Stimulated activated CD4-positive, alpha-beta T cell treated with anti-CD3 and anti-CD28 coated beads, Interleukin-4, amount 100 ng/mL, for 1 hour (primary cell): ENCODE data around the gene C12orf75.
"Not testable (repeated sequence)": the region's sequence is repeated elsewhere in the genome, so short reads cannot be mapped to it uniquely, and the experiment has no call there.

Experiments
- DNase-seq: peaks from one replicate; pipeline ENCODE4 v3.0.0-alpha.2; 2020

The C12orf75 gene

DNA sequence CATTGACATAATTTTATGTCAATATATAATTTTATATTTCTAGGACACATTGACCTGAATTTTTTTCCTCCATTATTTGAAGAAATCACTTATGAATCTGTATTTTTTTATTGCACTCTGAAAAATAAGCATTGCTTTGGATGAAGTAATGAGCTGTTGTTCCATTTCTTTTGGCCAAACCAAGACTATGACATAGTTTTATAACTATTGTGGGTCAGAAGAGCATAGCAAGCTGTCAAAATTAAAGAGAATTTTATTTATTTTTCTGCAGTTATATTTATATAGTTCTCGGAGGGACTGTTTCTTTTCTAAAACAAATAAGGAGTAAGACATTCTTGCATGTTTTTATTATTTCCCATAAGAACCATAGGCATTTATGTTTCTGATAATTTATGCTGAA is 8.5 kb downstream of the C12orf75 start:
- no peak for DNase-seq

DNA sequence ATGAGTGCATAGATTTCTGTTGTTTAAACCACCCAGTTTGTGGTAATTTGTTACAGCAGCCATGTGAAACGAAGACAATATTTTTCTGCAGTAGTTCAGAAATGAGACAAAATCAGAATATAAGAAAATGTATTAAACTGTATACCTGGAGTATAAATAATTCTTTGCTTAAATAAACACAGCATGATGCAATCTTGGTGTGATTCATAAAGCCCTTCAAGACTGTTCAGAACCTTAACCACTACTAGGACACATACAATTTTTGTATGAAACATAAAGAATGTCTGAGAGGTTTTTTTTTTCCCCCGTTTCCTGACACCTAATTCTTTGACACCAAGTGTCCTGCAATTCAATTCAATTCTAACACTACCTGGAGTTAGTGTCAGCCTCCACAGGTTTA is 10.5 kb downstream of the C12orf75 start:
- DNase-seq, result no peak

DNA sequence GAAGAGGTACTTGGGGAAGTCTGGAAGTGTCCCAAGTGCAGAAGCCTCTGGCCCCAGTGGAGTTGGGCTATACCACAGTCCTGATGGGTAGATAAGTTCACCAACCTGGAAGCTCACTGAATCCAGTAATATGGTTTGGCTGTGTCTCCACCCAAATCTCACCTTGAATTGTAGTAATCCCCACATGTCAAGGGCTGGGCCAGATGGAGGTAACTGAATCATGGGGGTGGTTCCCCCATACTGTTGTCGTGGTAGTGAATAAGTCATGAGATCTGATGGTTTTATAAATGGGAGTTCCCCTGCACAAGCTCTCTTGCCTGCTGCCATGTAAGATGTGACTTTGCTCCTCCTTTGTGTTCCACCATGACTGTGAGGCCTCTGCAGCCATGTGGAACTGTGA is 11.1 kb downstream of the C12orf75 start:
- not testable (repeated sequence) for DNase-seq

DNA sequence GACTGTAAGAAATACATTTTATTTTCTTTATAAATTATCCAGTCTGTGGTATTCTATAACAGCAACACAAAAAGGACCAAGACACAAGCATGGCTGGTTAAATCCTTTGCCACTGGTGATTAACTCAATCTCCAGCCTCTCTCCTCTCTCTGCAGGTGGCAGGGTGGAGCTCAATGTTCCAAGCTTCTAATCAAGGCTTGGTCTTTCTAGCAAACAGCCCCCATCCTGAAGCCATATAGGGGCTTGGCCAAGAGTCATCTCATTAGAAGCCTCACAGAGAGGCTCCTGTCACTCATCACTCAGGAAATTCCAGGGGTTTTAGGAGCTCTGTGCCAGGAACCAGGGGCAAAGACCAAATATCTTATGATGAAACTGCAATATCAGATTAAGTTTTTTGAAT is 12.0 kb downstream of the C12orf75 start:
- no peak for DNase-seq

DNA sequence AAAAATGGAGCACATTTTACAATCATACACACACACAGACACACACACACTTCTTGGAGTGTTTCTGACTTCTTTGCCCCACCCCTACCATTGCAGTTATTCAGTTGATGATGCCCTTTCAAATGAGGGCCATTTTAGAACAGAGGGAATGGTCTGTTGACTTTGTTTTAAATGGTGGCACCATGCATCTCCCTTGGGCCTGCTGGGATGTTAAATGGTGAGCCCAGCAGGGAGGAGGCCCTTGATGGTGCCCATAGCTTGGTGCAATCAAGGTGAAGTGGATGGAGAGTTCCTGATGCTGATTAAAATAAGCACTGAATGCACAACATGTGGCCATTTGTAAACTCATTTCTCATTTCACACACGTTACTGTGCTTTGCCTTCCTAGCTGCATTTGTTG is 13.3 kb downstream of the C12orf75 start:
- no peak for DNase-seq

DNA sequence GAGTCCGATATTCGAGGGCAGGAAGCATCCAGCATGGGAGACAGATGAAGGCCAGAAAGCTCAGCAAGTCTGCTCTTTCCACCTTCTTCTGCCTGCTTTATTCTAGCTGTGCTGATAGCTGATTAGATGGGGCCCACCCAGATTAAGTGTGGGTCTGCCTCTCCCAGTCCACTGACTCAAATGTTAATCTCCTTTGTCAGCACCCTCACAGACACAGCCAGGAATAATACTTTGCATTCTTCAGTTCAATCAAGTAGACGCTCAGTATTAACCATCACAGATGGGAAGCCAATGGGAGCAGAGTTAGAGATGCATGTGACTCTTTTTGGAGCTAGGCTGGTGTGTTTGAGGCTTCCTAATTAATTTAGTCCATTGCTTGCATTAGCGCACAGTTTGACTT is 17.0 kb downstream of the C12orf75 start:
- DNase-seq, result no peak

DNA sequence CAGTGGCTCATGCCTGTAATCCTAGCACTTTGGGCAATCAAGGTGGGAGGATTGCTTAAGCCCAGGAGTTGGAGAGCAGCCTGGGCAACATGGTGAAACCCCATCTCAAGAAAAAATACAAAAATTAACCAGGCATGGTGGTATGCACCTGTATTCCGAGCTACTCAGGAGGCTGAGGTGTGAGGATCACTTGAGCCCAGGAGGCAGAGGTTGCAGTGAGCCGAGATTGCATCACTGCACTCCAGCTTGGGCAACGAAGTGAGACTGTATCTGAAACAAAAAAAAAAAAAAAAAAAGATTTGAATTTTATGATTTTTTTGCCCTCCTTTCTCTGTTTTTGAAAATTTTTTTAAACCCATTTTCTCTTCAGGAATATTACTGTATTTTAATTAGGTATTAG is 17.7 kb downstream of the C12orf75 start:
- DNase-seq, result no peak

DNA sequence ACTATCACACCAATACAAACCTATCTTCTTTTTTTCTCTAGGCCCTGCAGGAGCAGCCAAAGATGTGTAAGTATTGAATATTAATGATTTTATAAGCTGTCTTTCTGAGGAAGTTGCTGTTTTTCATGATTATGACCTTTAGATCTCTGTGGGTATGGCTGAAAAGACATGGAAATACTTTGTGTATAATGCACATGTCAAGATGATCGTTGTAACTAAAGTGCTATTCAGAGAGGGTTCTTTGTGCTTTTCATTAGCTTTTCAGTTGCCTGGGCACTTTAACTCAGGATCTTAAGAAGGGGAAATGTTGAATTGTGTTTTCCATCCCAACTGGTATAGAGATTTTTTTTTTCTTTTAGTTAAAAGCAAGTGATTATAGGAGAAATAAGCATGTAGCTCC is 18.1 kb downstream of the C12orf75 start:
- DNase-seq, result no peak

DNA sequence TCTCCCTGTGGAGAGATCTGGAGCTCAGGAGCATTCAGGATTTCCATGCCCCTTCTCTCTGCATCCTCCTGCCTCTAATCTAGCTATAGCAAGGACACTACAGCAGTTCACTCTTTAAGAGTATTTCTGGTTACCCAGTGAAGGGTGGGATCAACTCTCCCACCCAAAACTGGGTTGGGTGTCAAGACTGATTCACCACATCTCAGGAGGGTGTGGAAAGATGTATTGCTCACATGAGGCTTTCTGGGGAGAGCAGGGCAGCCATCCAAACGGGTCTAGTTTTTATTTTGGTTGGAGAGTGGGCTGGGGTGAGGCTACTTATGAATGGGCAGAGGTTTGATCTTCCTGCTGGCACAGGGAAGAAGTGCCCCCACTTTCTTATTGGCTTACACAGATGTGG is 18.6 kb downstream of the C12orf75 start:
- no peak for DNase-seq

DNA sequence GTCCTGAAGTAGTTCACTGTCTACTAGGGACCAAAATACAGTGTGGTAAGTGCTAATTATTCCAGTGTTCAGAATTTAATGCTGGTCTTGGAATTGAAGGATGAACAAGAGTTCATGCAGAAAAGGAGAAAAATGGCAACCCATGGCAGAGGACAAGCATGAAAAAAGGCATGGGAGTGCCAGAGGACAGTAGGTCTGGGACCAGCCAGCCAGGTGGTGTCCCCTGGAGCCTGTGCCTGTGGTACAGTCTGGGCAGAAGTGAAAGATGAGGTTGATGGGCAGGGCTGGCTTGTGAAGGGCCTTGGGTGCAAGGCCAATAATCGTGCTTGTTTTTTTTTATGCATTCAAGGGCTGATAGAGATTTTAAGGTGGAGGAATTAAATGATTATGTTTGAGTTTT is 21.0 kb downstream of the C12orf75 start:
- DNase-seq, result no peak

DNA sequence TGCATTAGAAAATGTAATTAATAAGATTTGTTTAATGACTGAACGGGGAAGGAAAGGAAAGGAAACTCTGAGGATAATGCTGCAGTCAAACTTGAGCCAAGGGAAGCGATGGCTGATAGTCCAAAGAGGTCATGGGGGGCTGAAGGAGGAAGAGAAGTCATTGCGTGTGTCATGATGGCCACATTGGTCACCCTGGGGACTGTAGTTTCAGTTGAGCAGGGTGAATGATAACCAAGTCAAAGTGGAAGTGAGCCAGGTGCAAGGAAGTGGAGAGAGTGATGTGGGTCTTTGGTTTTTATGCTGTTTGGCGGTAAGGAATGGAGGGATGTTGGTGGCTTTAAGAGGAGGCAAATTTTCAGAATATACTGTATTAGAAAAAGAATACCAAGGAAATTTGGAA is 21.6 kb downstream of the C12orf75 start:
- no peak for DNase-seq

DNA sequence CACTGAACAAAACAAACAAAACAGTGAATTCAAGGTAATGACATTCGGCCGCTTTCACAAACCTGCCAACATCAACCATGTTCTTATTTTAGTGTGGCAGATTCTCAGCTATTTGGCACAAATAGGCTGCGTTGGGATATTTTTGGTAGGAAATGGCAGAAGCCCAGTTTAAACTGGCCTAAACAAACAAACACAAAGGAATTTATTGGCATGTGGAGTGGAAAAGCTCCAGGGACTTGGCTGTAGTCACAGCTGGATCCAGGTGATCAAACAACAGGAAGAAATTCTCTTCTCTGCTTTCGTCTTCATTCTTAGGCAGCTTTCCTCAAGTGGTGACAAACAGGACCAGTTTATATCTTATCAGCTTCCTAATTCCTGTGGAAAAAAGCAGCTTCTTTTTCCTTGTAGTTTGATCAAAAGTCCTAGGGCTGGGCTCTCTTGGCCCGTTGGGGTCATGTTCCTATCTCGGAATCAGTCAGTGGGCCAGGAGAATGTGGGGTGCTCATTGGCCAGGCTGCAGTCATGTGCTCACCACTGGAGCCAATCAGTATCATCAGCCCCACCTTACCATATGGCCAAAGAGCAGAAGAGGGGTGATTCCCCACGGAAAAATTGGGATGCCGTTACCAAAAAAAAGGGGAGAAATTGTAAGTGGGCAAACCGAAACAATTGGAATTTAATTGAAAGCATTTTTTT is 22.6 kb downstream of the C12orf75 start:
- DNase-seq, result no peak

DNA sequence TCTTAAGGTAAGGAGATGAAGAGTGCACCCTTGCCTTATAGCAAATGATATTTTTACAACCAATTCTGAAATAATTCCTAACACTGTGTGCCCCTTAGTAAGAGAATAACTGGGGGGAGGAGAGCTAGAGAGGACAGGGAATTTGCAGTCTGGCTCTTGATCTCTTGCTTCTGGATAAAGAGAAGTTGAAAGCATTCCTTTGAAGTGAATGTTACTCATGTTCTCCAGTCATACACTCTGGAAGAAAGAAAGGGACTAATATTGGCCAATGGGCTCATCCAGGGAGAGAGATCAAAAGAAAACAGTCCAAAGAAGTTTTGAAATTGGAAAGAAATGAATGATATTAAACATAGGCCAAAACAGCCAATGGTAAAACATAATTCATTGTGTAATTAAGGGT is 25.3 kb downstream of the C12orf75 start:
- DNase-seq, result no peak

DNA sequence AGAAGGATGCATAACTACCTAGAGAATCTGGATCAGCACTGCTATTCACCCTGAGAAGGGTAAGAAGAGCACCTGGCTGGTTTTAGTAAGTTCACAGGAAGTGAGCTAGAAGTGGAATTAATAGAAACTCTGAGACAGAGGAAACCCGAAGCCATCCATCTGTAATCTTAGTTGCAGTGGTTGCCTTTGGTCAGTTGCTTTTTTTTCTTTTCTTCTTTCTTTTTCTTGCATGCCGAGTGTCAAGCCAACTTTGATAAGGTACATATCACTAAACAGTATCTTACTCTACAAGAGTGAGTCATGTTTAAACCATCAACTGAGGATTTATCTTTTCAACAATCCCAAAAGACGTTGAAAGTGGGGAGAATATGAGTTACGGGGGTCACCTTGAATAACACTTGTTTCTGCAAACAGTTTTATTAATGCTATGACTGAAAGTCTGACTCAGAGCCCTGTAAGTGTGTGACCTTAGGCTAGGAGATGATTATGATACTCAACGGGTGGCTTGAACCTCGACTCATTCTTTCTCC is 26.7 kb downstream of the C12orf75 start:
- no peak for DNase-seq

DNA sequence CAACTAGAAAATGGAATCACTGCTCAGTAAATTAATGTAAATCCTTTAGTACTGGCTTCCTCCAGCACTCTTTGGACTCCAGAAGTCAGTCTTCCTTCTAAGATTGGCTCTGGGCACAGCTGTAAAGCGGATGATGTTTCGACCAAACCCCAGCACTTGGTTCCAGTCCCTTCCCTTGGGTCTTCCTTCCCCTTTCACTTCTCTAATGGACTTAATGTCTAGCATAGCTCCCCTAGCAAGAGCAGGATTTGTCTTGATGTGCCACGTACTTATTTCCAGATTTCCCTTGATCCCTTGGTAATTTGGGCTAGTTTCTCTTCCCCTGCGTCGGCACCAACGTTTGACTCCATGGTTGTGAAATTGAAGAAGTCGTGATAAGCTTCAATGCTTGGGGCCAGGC is 28.3 kb downstream of the C12orf75 start:
- no peak for DNase-seq

DNA sequence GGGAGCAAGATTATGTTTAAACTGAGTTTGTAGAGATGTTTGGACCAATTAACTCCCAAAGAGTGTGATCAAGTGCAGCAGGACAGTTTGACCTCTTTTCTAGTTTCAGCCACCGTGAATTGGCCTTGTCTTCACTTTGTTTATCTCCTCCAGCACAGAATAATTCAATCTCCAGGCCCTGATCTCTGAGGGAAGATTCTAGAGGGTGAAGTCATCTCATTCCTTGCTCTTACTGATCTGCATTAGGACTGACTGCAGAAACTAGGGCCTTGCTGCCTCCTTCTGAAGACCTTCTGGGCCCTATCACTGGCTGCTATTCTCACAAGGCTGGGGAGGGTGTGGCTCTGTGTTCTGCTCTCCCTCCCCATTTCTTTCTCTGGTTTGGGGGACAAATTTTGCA is 29.4 kb downstream of the C12orf75 start:
- no peak for DNase-seq

DNA sequence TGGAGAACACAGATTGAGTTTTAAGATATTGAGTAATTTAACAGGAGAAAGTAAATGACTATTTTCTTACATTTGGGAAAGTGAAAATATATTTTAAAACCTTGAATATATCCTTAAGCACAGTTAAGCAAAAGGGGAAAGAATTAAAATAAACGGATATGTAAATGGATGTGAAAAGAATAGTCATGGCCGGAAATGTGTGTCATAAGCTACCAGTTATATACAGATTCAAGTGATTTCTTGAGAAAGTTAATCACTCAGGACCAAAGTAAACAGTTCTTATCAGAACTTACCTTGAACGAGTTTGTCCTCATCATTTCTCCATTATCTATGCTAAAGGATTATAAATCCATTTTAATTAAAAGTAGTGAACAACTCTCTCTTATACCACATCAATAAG is 33.4 kb downstream of the C12orf75 start:
- DNase-seq, result no peak

DNA sequence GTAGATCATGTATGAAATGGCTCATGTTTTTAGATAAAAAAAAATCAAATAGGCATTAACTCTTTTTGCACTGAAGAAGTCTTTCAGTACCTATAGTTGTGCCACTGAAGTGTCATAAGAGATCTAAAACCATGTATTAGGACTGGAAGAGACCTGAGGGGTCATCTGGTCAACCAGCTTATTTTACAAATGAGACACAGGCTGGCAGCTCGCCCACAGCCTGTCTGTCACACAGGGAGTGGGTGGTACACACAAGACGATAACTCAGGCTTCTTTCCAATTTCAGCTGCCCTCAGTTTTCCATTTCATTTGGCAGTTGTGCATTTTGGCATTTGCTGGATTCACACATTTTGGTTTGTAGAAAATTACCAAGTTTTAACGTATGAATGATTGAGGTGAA is 34.7 kb downstream of the C12orf75 start:
- no peak for DNase-seq

DNA sequence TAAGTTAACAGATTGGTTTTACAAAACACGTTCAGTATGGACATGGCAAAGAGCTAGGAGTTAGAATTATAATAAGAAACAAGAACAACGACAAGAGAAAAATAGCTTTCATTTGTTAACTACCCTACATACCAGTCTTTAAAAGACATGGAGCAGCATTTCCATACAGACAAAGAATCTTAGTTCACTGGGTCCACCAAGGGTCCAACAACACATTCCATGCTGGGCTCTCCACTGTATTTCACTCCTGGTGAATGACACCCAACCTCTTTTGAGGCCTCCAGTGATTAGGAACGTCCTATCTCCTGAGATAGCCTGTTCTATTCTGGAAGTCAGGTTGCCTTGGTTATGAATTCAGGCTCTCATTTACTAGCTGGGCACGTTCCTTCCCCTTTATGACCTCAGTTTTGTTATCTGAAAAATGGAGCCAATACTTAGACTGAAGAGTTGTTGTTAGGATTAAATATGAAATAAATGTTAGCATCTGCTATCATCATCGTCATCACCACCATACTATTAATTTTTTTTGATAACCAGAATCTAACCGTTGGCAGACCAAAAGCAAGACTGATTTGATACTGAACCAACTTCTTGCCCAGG is 37.7 kb downstream of the C12orf75 start:
- DNase-seq, result no peak

DNA sequence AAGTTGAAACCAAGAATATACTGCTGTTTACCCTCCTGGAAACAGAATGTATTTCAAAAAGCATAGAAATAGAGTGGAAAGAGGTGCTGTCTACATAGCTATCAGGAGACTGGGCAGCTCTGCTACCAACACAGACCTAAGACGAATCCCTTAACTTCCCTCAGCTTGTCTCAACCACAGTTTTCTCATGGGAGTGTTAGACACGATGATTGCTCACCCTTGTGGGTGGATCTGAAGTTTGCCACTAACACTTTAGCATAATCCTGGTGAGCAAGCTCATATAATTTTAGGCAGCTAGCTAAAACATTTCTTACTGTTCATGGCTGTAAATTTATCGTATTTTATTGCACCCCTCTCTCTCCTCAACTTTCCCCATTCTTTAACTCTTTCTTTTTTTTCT is 38.5 kb downstream of the C12orf75 start:
- DNase-seq, result no peak

DNA sequence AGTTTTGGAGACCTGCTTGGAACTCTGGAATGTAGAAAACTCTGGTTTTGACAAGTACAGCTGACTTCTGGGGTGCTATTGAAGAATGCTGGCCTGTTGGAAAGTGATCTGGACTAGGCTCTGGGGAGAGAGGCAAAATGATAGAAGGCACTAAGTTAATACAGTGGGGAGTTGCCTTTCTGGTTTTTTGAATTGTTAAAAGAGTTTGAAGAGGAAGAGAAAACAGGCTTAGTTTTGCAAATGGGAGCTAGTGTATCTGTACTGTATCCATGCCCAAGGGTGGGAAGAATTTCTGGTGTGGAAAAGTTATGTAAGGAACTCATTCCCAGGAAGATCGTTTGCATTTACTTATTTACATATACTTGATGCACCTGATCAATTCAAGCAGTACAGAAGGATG is 43.8 kb downstream of the C12orf75 start:
- DNase-seq, result no peak

DNA sequence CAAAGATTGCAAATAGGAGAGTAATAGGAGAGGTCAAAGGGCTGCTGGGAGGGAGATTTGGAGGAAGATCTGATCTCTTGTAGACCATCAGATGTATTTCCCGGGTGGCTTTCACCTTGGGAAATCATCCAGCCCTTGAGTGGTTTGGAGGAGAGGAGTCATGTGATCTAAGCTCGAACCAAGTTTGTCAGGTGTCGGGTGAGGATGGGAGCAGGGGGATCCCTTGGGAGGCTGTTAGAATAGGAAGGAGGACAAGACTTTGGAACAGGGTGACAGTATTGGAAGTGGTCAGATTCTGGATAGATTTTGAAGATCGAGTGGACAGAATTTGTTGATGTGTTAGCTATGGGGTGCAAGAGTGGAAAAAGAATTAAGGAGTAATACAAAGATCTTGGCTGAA is 46.6 kb downstream of the C12orf75 start:
- DNase-seq, result no peak

DNA sequence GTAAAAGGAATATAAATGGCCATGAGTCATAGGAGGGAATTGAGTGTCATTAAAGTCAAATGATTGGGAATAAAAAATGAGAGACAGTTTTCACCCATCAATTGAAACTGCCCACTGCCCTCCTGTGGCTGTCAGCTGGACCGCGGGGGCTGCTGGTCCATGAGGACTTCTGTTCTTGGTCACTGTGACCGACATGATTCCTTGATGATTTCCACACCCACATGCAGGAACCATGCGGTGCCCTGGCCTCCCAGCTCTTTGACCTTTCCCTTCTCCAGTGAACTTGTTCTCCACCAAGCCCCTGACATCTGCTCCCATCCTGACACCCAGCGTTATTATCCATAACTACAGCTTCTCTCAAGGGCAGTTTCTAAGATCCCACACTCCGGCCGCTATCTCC is 48.4 kb downstream of the C12orf75 start:
- no peak for DNase-seq

DNA sequence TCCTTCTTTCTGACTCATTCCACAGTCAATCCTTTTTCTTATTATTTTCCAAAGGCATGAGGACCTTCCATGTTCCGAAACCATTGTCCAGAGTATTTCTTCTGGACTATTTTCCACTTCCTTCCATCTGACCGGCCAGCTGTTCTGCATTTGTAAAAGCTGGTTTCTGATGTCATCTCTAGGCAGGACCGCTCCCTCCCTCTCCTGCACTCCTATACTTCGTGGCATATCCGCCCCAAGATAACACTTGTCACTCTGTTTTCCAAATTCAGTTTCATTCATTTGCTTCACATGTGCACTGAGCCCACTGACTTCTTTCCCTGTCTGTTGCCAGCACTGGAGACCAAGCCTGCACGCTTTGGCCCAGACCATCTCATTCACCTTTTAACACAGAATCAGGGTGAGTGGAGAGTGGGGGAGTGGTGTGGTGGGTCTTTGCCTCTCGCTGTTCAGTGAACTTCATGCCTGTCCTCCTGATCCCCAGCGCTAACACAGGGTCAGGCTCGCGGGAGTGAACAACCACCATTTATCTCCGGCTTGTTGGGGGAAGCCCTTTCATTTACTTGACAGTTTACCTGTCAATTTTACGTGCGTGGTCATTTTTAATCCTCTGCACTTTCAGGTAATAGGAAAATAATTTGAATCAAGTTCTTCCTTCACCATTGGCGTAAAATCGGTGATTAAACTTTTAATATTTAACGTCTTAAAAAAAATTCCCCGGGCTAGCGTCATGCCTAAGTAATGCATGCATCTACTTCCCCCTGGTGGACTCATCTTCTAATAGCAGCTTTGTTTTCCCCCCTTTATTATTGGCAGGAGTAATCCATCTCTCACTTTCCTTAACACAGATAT is 52.5 kb downstream of the C12orf75 start:
- DNase-seq, result no peak
